GM23338 (cell line): Measurements from ENCODE around the gene DNAJB13. TPM values are rescaled to one million over a fixed set of nuclear protein-coding genes. Genes with fewer than 3 reads are reported as not detected.

ENCODE experiments used
- ATAC-seq: fragments of 200-7000 bp; cut with Tn5 transposase; 3 replicates; pipeline ENCODE4 v1.9.1; 2020
- DNase-seq: peaks from one replicate; pipeline ENCODE4 v3.0.0-alpha.2; 2015; ENCODE audit warnings: low spot score
- H2AFZ ChIP-seq: fragments of 200-600 bp; sonication (generic); 2 replicates; pipeline ENCODE4 v1.8.0; 2016; ENCODE audit warnings: antibody characterized with exemption, mild to moderate bottlenecking, moderate library complexity
- H3F3A ChIP-seq: fragments of 200-600 bp; sonication (generic); replicated peaks from 2 replicates; pipeline ENCODE4 v1.8.0; 2017; ENCODE audit warnings: antibody characterized with exemption, mixed run types, low read depth
- H3K27ac ChIP-seq: fragments of 200-600 bp; sonication (generic); 2 replicates; pipeline ENCODE4 v1.6.1; 2016; ENCODE audit warnings: low read depth
- H3K27me3 ChIP-seq: fragments of 200-600 bp; sonication (generic); 2 replicates; pipeline ENCODE4 v1.8.0; 2016; ENCODE audit warnings: mild to moderate bottlenecking, mixed run types, moderate library complexity; ENCODE audit not compliant: insufficient read depth
- H3K36me3 ChIP-seq: fragments of 200-600 bp; sonication (generic); 2 replicates; pipeline ENCODE4 v1.8.0; 2016; ENCODE audit warnings: mild to moderate bottlenecking; ENCODE audit not compliant: insufficient read depth
- H3K4me1 ChIP-seq: fragments of 200-600 bp; sonication (generic); 2 replicates; pipeline ENCODE4 v1.8.0; 2016; ENCODE audit warnings: mild to moderate bottlenecking, moderate library complexity; ENCODE audit not compliant: insufficient read depth
- H3K4me2 ChIP-seq: fragments of 200-600 bp; sonication (generic); 2 replicates; pipeline ENCODE4 v1.7.1; 2017; ENCODE audit warnings: mixed run types
- H3K4me3 ChIP-seq: fragments of 200-600 bp; sonication (generic); 2 replicates; pipeline ENCODE4 v1.6.1; 2016; ENCODE audit warnings: mixed run types
- H3K79me2 ChIP-seq: fragments of 200-600 bp; sonication (generic); replicated peaks from 2 replicates; pipeline ENCODE4 v1.8.0; 2017; ENCODE audit warnings: mild to moderate bottlenecking; ENCODE audit not compliant: insufficient read depth
- H3K9me2 ChIP-seq: fragments of 200-600 bp; sonication (generic); 2 replicates; pipeline ENCODE4 v1.8.0; 2017; ENCODE audit not compliant: insufficient read depth
- H4K20me1 ChIP-seq: fragments of 200-600 bp; sonication (generic); replicated peaks from 2 replicates; pipeline ENCODE4 v1.8.0; 2017; ENCODE audit warnings: mild to moderate bottlenecking; ENCODE audit not compliant: insufficient read depth
- H3K27ac Mint-ChIP-seq: 2 replicates; pipeline ENCODE4 v1.8.0; 2020; ENCODE audit warnings: inconsistent platforms, mild to moderate bottlenecking, moderate library complexity, mixed read lengths
- H3K27me3 Mint-ChIP-seq: 3 replicates; pipeline ENCODE4 v1.8.0; 2022; ENCODE audit warnings: low read depth, mild to moderate bottlenecking, moderate library complexity, mixed read lengths, inconsistent platforms; ENCODE audit not compliant: insufficient read depth, poor library complexity
- H3K36me3 Mint-ChIP-seq: 3 replicates; pipeline ENCODE4 v1.8.0; 2021; ENCODE audit warnings: low read depth, mild to moderate bottlenecking, inconsistent platforms, moderate library complexity, mixed read lengths
- H3K4me1 Mint-ChIP-seq: 3 replicates; pipeline ENCODE4 v1.8.0; 2020; ENCODE audit warnings: mild to moderate bottlenecking, inconsistent platforms, mixed read lengths
- H3K4me3 Mint-ChIP-seq: 3 replicates; pipeline ENCODE4 v1.8.0; 2021; ENCODE audit warnings: moderate library complexity, mild to moderate bottlenecking, inconsistent platforms, mixed read lengths
- H3K9me3 Mint-ChIP-seq: 3 replicates; pipeline ENCODE4 v1.8.0; 2020; ENCODE audit warnings: moderate library complexity, mild to moderate bottlenecking, inconsistent platforms, mixed read lengths
- CREB1 ChIP-seq: fragments of 250-450 bp; sonication (Bioruptor Pico); IDR thresholded peaks from 2 replicates; pipeline ENCODE4 v1.5.0; 2020; ENCODE audit warnings: low read depth, mild to moderate bottlenecking, moderate library complexity
- CTCF ChIP-seq, 2 experiments: fragments of 200-600 bp in 1 of 2; sonication (generic) in 1 of 2; conservative IDR thresholded peaks; 2 replicates each; pipeline versions ENCODE4 v1.5.1 to v1.6.1; 2016 to 2017; ENCODE audit warnings: antibody characterized with exemption in 2 of 2, low read depth in 2 of 2, mild to moderate bottlenecking in 2 of 2, moderate library complexity in 1 of 2
- EZH2 ChIP-seq: fragments of 200-600 bp; sonication (generic); IDR thresholded peaks from one replicate; pipeline ENCODE4 v1.8.0; 2017; ENCODE audit warnings: antibody characterized with exemption, mild to moderate bottlenecking, low read depth; ENCODE audit not compliant: unreplicated experiment
- EZH2phosphoT487 ChIP-seq: fragments of 200-600 bp; sonication (generic); IDR thresholded peaks from one replicate; pipeline ENCODE4 v1.8.1; 2018; ENCODE audit warnings: antibody characterized with exemption; ENCODE audit not compliant: unreplicated experiment
- JUNB ChIP-seq: IDR thresholded peaks from one replicate; pipeline ENCODE4 v1.6.1; 2016; ENCODE audit warnings: antibody characterized with exemption; ENCODE audit not compliant: unreplicated experiment
- POLR2AphosphoS5 ChIP-seq: IDR thresholded peaks from 2 replicates; pipeline ENCODE4 v1.6.1; 2016; ENCODE audit warnings: antibody characterized with exemption, low read depth
- REST ChIP-seq: IDR thresholded peaks from one replicate; pipeline ENCODE4 v1.6.1; 2018; ENCODE audit warnings: antibody characterized with exemption; ENCODE audit not compliant: unreplicated experiment
- ZNF114 ChIP-seq: fragments of 250-450 bp; sonication (Bioruptor Pico); IDR thresholded peaks from 2 replicates; pipeline ENCODE4 v1.5.0; 2020; ENCODE audit warnings: mild to moderate bottlenecking, moderate library complexity
- ZNF331 ChIP-seq: fragments of 250-450 bp; sonication (Bioruptor Pico); IDR thresholded peaks from 2 replicates; pipeline ENCODE4 v1.5.0; 2020; ENCODE audit warnings: low read depth, mild to moderate bottlenecking, moderate library complexity
- polyA plus RNA-seq: library from polyadenylated mRNA; unstranded; fragments of >200 nt; fragmentation: Nextera tagmentation; extraction: Ambion mirVana; gene quantifications from 2 replicates; pipeline ENCODE4 v1.2.1, GENCODE V29; 2016
- total RNA-seq: library from RNA; depleted of rRNA; stranded (reverse); fragments of >200 nt; shearing (Covaris generic); gene quantifications from 2 replicates; pipeline ENCODE4 v1.2.3, GENCODE V29; 2014

DNAJB13 gene
- total and polyA plus RNA-seq, 2 experiments from 2014 or later, result 0.14 to 0.32 TPM

GRCh38 chr11:74014880-74015279, 64.1 kb downstream of the DNAJB13 start:
- no peaks in the 10 kb centered on the region for H3K27me3 ChIP-seq
- H3K36me3 ChIP-seq, result no peaks in the 10 kb centered on the region
- DNase-seq (no peak), ATAC-seq (no peak)
- H3K9me2 ChIP-seq, result no peaks in the 10 kb centered on the region; the same call in 1 of the 2 replicates
- Mint-ChIP-seq H3K4me1 (peaks cover 10% of the 10 kb centered on the region; the same call in 2 of the 3 replicates), H3K4me3 (no peak overlapping the region), H3K9me3 (no peaks in the 10 kb centered on the region), H3K36me3 (peaks cover 16% of the 10 kb centered on the region), H3K27me3 (peaks cover 4% of the 10 kb centered on the region), H3K27ac (no peak overlapping the region)
- H2AFZ ChIP-seq, result no peak overlapping the region
- H3K4me3 ChIP-seq, result no peak overlapping the region
- H3K79me2 ChIP-seq, result no peaks in the 10 kb centered on the region
- 0 out of 2 replicates have a peak, but pooled peaks cover 3% of the 10 kb centered on the region for H3K4me1 ChIP-seq
- no peaks in the 10 kb centered on the region for H3F3A ChIP-seq
- no peak for TF ChIP-seq REST
- TF ChIP-seq POLR2AphosphoS5, result no peak
- no peak for TF ChIP-seq EZH2
- no peak for TF ChIP-seq CREB1 (CRISPR knock-in tag)
- TF ChIP-seq JUNB, result no peak
- no peak overlapping the region for H3K27ac ChIP-seq
- no peak overlapping the region for H3K4me2 ChIP-seq
- H4K20me1 ChIP-seq, result no peaks in the 10 kb centered on the region

GRCh38 chr11:74015919-74016684, 65.3 kb downstream of the DNAJB13 start:
- no peaks in the 10 kb centered on the region for H3K9me3 Mint-ChIP-seq
- Histone ChIP-seq H3K4me3 (no peak overlapping the region), H2AFZ (no peak overlapping the region), H4K20me1 (no peaks in the 10 kb centered on the region), H3K79me2 (no peaks in the 10 kb centered on the region), H3K4me2 (no peak overlapping the region), H3K36me3 (no peaks in the 10 kb centered on the region), H3K9me2 (no peaks in the 10 kb centered on the region; the same call in 1 of the 2 replicates), H3K27ac (no peak overlapping the region), H3K4me1 (no peaks in the 10 kb centered on the region), H3F3A (no peaks in the 10 kb centered on the region), H3K27me3 (no peaks in the 10 kb centered on the region)
- H3K36me3 Mint-ChIP-seq, result peaks cover 16% of the 10 kb centered on the region
- H3K4me3 Mint-ChIP-seq, result no peak overlapping the region
- H3K4me1 Mint-ChIP-seq, result no peaks in the 10 kb centered on the region
- TF ChIP-seq REST, result no peak
- TF ChIP-seq CREB1 (CRISPR knock-in tag), result no peak
- no peak for TF ChIP-seq ZNF331 (CRISPR knock-in tag)
- no peak for TF ChIP-seq CTCF (conservative IDR thresholded peaks at IDR 0.05; ENCODE audit: low read depth in 2 of 2)
- TF ChIP-seq JUNB, result no peak
- TF ChIP-seq ZNF114 (CRISPR knock-in tag), result no peak
- no peak for TF ChIP-seq EZH2phosphoT487
- ATAC-seq, result no peak
- peaks cover 1% of the 10 kb centered on the region for H3K27me3 Mint-ChIP-seq
- no peak overlapping the region for H3K27ac Mint-ChIP-seq
- no peak for DNase-seq
